HG03558 (cell line): ENCODE data around the gene YBX1.

Experiments
- ATAC-seq: cut with Tn5 transposase; IDR thresholded peaks from one replicate; pipeline ENCODE4 v1.9.1; 2021; ENCODE audit warnings: moderate number of reproducible peaks; ENCODE audit not compliant: unreplicated experiment; ENCODE audit errors: extremely low read depth

The YBX1 gene

GRCh38 chr1:42681741-42682483, at the start of gene YBX1:
TSS of gene YBX1 (plus strand) at chr1:42682418. CDS start at chr1:42682566, 148 bp downstream.
- ATAC-seq: peak; percentile 78

- ATAC-seq: no peak
These were observed 43.1 kb upstream of the YBX1 start for GRCh38 chr1:42639116-42639515.

- no peak for ATAC-seq
These were observed 36.2 kb upstream of the YBX1 start for GRCh38 chr1:42646056-42646455.

- no peak for ATAC-seq
These were observed 25.0 kb upstream of the YBX1 start for GRCh38 chr1:42657201-42657600.

- ATAC-seq: peak; percentile 91
These were observed 24.0 kb upstream of the YBX1 start, which contains the start of gene PPIH for GRCh38 chr1:42657981-42658876. TSS of gene PPIH (plus strand) at chr1:42658423. CDS start at chr1:42658447, 24 bp downstream.

GRCh38 chr1:42658877-42659337, 23.3 kb upstream of the YBX1 start:
- ATAC-seq: no peak

- ATAC-seq: no peak
These were observed 21.2 kb upstream of the YBX1 start for GRCh38 chr1:42660907-42661500.

- ATAC-seq: no peak
These were observed 12.3 kb upstream of the YBX1 start for GRCh38 chr1:42669936-42670335.

- ATAC-seq: no peak
These were observed 11.8 kb upstream of the YBX1 start for GRCh38 chr1:42670425-42670824.

- ATAC-seq: no peak
These were observed 8.0 kb upstream of the YBX1 start for GRCh38 chr1:42674214-42674613.

- no peak for ATAC-seq
These were observed 7.5 kb upstream of the YBX1 start for GRCh38 chr1:42674682-42675081.

GRCh38 chr1:42675467-42675866, 6.8 kb upstream of the YBX1 start:
- ATAC-seq: no peak

GRCh38 chr1:42676534-42677087, 5.6 kb upstream of the YBX1 start:
- ATAC-seq: no peak

GRCh38 chr1:42679364-42679983, 2.7 kb upstream of the YBX1 start:
- no peak for ATAC-seq

GRCh38 chr1:42680055-42680454, 2.2 kb upstream of the YBX1 start:
- no peak for ATAC-seq

GRCh38 chr1:42680921-42681683, 1.1 kb upstream of the YBX1 start:
- ATAC-seq: no peak

GRCh38 chr1:42682484-42682738, 193 bp downstream of the YBX1 start:
- ATAC-seq: peak; percentile 3

- ATAC-seq: peak; percentile 21
These were observed 717 bp downstream of the YBX1 start for GRCh38 chr1:42682739-42683531.

GRCh38 chr1:42684139-42684538, 1.9 kb downstream of the YBX1 start:
- no peak for ATAC-seq
